Measurements from ENCODE around the gene SLC7A1.

The SLC7A1 gene

GRCh38 chr13:29471551-29471950 lies 123.9 kb downstream of the SLC7A1 start:
- no peak for DNase-seq (ENCODE audit: low read depth in 2 of 2, low spot score in 1 of 2)

- DNase-seq (ENCODE audit: low read depth in 2 of 2, low spot score in 1 of 2), result no peak
These were observed 129.7 kb downstream of the SLC7A1 start for GRCh38 chr13:29465741-29466293.

DNA sequence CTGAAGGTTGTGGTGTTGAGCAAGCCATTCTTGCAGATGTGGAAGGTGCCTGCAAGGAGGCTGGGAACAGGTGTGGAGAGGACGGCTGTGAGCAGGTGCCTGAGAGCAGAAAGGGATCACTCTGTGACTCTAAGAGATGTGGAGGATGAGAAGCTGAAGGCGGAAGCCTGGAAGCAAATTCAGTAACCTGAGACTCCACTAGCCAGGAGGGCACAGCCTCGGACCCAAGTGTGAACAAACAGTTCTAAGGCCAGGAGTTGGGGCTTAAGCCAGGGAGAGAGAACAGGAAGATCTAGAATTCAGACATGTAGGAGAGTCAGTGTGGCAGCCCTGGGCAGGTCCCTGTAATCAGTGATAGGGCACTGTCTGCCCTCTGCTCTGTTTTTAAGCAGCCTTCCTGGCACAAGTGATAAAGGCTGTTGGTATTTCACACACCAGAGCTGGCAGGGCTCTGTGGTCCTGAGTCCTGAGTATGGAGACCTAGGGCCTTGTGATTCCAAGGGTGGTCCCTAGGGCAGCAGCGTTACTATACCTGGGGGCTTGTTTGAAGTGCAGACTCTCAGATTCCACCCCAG lies 131.3 kb downstream of the SLC7A1 start:
- DNase-seq (ENCODE audit: low read depth in 2 of 2, low spot score in 1 of 2), result no peak

DNA sequence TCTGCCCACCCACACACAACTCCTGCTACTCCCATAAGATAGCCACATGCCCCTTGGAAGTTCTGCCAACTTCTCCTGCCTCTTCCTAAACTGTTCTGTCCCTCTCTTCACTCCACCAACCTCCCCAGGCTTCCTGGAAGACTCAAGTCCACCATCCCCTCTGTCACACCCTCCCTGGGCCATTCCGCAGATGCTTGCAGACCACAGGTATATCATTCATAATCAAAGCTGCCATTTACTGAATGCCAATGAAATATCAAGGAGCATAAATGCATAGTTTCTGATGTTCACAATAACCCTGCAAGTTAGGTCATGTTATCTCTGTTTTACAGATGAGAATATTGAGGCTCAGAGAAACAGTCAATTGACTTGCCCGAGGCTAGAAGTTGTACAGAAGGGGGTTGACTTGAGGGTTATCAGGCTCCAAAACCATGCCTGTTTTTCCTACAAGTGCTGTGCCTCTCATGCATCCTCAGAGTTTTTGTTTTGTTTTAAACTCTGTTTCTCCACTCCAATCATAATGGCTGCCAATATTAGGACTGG lies 135.6 kb downstream of the SLC7A1 start:
- no peak for DNase-seq (ENCODE audit: low read depth in 2 of 2, low spot score in 1 of 2)
